HG02840 (cell line): Measurements from ENCODE around the gene WAC.

Source experiments
- ATAC-seq: cut with Tn5 transposase; IDR thresholded peaks from one replicate; pipeline ENCODE4 v1.9.1; 2021; ENCODE audit warnings: mild to moderate bottlenecking, moderate library complexity, moderate number of reproducible peaks; ENCODE audit not compliant: unreplicated experiment, low FRiP score

The WAC gene

DNA sequence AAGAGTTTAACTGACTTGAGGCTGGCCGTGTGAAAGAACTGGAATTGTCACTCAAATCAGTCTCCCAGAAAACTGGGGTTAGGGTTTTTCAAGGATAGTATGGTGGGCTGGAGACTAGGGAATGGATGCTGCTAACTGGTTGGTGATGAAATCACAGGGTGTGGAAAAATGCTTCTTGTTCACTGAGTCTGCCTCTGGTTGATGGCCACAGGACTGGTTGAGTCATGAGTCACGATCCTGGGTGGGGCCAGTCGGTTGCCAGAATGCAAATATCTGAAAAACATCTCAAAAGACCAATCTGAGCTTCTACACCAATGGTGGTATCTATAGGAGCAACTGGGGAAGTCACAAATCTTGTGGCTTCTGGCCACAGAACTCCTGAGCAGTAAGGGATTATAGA, 128.1 kb downstream of the WAC start:
- ATAC-seq: no peak

DNA sequence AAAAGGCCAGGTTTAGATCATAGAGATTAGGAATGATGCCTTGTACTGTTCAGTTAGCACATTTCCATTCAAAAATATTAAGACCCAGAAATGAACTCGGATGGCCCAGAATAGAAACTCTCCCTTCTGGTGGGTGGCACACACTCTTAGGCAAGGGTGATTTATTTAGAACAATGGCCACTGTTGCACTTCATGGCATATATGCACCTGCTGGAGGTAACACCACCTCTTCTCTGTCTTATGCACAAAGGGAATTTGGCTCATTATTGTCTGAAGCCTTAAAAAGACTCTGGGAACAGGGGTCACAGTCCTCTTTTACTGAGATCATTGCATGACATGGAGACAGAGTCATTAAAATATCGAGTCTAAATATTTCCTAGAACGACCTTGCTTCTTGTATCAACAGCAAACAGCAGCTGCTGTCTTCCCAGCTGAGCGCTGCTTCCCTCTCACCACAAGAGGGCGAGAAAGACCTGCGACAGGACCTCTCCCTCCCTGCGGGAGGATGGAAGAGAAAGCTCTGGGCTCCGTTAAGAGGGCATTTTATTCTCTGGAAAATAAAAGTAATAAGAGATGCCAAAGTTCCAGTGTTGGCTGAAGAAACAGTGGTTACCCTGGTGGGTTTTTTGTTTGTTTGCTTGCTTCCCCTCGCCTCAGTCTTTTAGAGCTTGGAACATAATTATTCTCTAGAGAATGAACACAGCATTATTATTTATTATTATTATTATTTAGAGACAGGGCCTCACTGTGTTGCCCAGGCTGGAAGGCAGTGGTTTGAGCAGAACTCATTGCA, 130.9 kb downstream of the WAC start:
- peak; percentile 88 for ATAC-seq

DNA sequence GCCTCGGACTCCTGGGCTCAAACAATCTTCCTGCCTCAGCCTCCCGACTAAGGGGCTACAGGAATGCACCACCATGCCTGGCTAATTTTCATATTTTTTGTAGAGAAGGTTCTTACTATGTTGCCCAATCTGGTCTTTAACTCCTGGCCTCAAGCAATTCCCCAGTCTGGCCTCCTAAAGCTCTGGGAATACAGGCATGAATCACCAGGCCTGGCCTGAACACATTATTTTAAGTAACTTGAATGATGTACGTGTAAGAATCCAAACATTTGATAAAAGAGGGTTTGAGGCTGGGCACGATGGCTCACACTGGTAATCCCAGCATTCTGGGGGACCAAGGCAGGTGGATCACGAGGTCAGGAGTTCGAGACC, 131.4 kb downstream of the WAC start:
- no peak for ATAC-seq

DNA sequence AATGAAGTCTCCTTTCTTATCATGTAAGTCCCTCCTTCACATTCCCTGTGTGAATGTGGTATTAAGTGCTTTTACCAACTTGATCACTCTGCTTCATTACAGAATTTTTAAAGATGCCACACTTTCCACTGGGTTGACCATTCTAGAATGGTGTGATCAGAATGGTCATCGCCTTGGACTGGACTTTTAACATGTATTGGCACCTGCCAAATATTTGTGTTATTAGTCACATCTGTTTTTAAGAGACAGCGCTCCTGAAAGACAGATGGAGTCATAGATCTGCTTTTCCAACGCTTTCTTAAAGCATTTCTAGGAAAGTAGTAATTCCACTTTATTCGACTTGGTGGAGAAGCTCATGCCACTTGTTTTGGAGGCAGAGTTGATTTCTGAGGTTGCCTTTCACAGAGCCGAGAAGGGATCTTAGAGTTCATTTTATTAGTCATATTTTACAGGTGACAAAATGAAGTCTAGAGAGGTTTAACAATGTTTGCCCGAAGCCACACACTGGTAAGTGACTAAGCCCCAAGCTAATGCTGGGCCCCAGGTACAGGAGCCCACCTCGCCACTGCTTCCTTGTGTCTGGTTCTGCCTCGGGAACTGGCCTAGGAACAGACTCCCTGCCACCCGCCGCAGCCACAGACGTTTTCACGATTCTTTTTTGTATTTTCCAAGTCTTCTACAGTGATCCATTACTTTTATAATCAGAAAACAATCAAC, 134.0 kb downstream of the WAC start:
- no peak for ATAC-seq

DNA sequence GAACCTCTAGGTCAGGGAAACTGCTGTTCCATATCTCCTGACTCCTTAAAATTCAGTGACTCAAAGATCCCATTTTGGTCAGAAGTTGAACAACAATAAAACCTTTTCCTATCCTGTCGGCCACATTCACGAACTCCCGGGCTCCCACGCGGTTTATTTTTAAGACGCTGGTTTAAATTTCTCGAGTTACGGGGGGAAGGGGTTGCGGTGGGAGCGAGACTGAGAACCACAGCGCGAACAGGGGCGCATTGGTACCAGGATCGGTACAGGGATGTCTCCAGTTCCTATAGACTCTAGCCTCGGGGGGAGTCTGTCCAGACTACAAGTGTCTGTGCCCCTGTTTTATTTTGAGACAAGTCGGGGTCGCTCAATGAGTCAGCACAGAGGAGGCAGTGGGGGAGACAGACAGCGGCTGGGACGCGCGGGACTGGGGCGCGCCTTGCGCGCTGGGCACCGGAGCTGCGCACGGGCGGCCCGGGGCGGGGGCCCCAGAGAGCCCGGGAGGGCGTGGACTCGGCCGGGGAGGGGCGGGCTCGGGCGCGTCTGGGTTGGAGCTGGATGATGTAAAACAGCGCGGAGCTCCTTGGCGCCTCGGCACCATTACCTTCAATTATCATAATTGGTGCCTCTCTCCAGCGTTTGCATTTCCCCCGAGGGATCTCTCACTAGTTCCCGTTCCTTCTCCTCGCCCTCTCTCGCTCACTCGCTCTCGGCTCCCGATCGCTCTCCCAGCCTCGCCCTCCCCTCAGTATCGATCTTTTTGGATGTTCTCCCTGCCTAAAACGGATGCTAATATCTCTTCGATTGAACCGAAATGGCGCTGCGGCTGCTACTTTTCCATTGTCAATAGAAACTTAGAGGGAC, 135.7 kb downstream of the WAC start:
- ATAC-seq: no peak

DNA sequence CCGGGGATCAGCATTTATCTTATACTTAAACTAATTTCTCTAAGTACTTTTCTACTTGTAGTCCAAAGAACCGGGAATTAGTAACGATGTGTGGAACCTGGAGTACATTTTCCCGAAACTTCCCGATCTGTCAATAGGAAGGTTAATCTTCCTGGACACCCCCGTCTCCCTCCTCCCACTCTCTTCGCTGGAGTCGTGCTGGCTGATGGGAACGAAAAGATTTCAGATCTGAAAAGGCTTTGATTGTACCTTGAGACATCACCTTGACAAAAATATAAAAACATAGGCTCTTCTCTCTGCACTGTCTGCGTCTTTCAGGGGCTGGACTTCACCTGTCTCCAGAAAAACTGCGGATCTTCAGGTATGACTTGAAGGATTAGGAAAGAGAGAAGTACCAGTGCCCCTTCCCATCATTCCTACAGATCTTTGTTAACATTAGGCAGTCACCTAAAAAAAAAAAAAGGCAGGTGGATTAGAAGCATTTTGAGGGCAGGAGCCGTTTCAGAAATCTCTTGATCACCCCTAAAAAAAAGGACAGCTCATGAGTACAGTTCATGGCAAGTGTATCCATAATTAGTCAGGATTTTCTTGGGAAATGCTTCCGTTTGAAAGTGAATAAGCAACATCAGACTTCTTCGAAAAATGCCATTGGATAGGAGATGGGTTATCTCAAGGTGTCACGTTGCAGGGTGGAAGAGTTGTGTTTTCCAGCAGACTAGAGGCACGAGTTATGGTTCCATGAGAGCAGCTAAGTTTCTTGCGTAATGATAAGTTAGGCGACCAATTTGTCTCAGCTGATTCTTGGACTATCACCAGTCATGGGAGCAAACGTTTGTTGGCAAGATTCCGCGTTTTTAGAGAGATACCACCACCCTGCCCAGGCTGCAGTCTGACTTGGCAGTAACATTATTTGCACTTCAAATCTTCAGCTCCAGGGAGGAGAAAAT, 136.6 kb downstream of the WAC start:
- ATAC-seq: no peak
